ENCODE data around the gene XXYLT1. TPM values are rescaled to one million over a fixed set of nuclear protein-coding genes. Genes with fewer than 3 reads are reported as not detected.

The XXYLT1 gene
- total and polyA plus RNA-seq, 2 of the 8 experiments (the other 6 are each of a cell fraction or from before 2014, with no cell fraction given), result 18.9 to 23.8 TPM

DNA sequence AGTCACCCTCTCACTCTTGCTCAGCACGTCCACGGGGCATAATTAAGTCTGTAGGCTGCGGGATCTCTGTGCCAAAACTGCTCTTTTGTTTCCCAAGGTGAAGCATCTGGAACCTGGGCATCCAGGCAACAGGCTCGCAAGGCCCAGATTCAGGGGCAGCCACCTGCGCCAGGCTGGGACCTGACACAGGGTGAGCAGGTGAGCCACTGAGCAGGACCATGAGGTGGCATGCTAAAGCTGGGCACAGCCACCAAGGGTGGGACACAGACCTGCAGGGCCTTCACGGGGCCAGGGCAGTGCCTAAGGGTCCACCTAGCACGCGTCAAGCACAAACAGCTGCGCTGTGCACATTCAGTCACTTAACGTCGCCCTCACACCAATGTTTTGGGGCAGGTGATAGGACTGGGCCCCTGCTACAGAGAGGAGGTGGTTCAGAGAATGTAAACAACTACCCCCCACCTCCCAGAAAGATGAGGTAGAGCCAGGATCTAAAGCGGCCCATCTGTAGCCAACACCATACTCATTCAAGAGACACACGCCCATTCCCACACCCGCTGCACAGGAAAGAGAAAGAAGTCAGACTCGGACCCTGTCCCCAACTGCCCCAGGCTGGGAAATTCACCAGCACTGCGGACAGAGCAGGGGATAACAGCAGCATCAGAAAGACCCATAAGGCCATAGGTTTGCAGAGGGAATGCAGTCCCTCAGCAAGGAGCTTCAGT is 16.3 kb downstream of the XXYLT1 start:
- Histone ChIP-seq H3K9me3 (ENCODE audit: insufficient read depth in 2 of 2, low read depth in 1 of 2, low read length in 1 of 2) (no peaks in the 10 kb centered on the region; a peak in 1 of 4 replicates), H2AFZ (ENCODE audit: low read length) (no peak overlapping the region), H4K20me1 (replicated peaks in 1 of 2; ENCODE audit: control insufficient read depth in 1 of 2, insufficient read depth in 2 of 2, low read length in 2 of 2) (peaks cover 11 to 22% of the 10 kb centered on the region in 2 experiments), H3K56ac (replicated peaks; ENCODE audit: insufficient read length, low read depth, low read length) (no peak overlapping the region), H3K4me2 (ENCODE audit: insufficient read depth in 1 of 2, low read depth in 2 of 2, low read length in 2 of 2) (no peak overlapping the region), H3K23ac (ENCODE audit: insufficient read length) (no peak overlapping the region), H4K91ac (replicated peaks; ENCODE audit: insufficient read length, low read length) (peak overlapping the region; percentile 86), H2BK20ac (ENCODE audit: low read length) (peak overlapping the region; percentile 90; the same call in 1 of the 2 replicates), H3K18ac (ENCODE audit: extremely low read depth, low read length) (no peak overlapping the region; the same call in 1 of the 2 replicates), H3K36me3 (ENCODE audit: control insufficient read depth in 2 of 4, insufficient read depth in 4 of 4, low read length in 3 of 4) (no peaks in the 10 kb centered on the region), H4K8ac (ENCODE audit: extremely low read depth, insufficient read depth, low read length) (peak overlapping the region; percentile 62), H2BK12ac (ENCODE audit: low read depth, low read length) (0 out of 2 replicates have a peak overlapping the region, but pooled peaks have one; percentile 68), H2BK15ac (ENCODE audit: low read length) (peak overlapping the region; percentile 81), H3K4me3 (ENCODE audit: extremely low read depth in 1 of 4, insufficient read depth in 2 of 4, low read depth in 3 of 4, low read length in 4 of 4) (no peak overlapping the region), H2AK5ac (ENCODE audit: low read depth, low read length) (peak overlapping the region; percentile 93; the same call in 1 of the 2 replicates), H2BK5ac (ENCODE audit: low read depth, low read length) (peak overlapping the region; percentile 75), H3K79me1 (ENCODE audit: low read depth, low read length) (peaks cover 33% of the 10 kb centered on the region), H3K4ac (replicated peaks; ENCODE audit: insufficient read length, low read depth, low read length) (peak overlapping the region; percentile 65), H2BK120ac (replicated peaks; ENCODE audit: low read depth, low read length) (no peak overlapping the region), H3K79me2 (ENCODE audit: control insufficient read depth in 1 of 2, insufficient read depth in 2 of 2, low read length in 2 of 2) (peaks cover 0 to 92% of the 10 kb centered on the region in 2 experiments; a peak in 3 of 4 replicates), H3K23me2 (ENCODE audit: low read depth, low read length) (peaks cover 3% of the 10 kb centered on the region; the same call in 1 of the 2 replicates), H3K14ac (ENCODE audit: insufficient read length) (no peak overlapping the region), H3K27me3 (replicated peaks in 1 of 4; ENCODE audit: control insufficient read depth in 3 of 4, extremely low read depth in 1 of 4, insufficient read depth in 3 of 4, low read length in 3 of 4) (no peaks in the 10 kb centered on the region), H3K27ac (ENCODE audit: low read depth, low read length) (no peak overlapping the region; the same call in 1 of the 2 replicates), H4K5ac (ENCODE audit: insufficient read length, low read depth, low read length) (no peak overlapping the region), H3K9ac (replicated peaks in 1 of 4; ENCODE audit: extremely low read depth in 1 of 4, low read depth in 3 of 4, low read length in 3 of 4) (no peak overlapping the region), H3K4me1 (replicated peaks in 1 of 4; ENCODE audit: control insufficient read depth in 3 of 4, insufficient read depth in 4 of 4, low read length in 3 of 4) (peaks cover 7 to 47% (median 33%) of the 10 kb centered on the region in 4 experiments)
- DNase-seq (ENCODE audit: low read depth in 1 of 2, low spot score in 2 of 2) (peak in 1 of 2 experiments; percentile 48), FAIRE-seq (no peak)
- ChIA-PET POLR2A (ENCODE audit: partially characterized antibody) (interaction anchor here (0.6 to 1.5 kb wide), 3 partner anchors 30 to 42 kb away, joined by 3 to 4 read pairs (median 4); no protein-coding TSS in a partner anchor), CTCF (ENCODE audit: partially characterized antibody) (interaction anchor here (1.0 to 3.3 kb wide), 10 partner anchors 13 to 582 kb away, joined by 3 to 13 read pairs (median 4); partner anchors contain the start of genes LSG1 and XXYLT1)
- WGBS, 2 experiments (ENCODE audit: extremely low coverage in 1 of 2, insufficient coverage in 1 of 2, insufficient read length in 1 of 2, insufficient replicate concordance in 2 of 2, low coverage in 1 of 2, low lambda C conversion rate in 2 of 2, missing lambda C conversion rate in 1 of 2), result 85% methylated on average over 16 of the region's 16 CpGs; no CpG with 5 or more reads in 1 of the 2 experiments
- TF ChIP-seq MAFK (IDR thresholded peaks at IDR 0.05; ENCODE audit: low read depth, low read length) (no peak), PHF8 (conservative IDR thresholded peaks at IDR 0.05; ENCODE audit: low read depth, low read length) (no peak), GABPA (IDR thresholded peaks at IDR 0.05; ENCODE audit: borderline replicate concordance, insufficient read depth, low read length) (no peak), KDM1A (IDR thresholded peaks at IDR 0.05; ENCODE audit: borderline replicate concordance, low read length) (no peak), TBP (IDR thresholded peaks at IDR 0.05; ENCODE audit: low read depth, low read length) (no peak), POLR2A (IDR thresholded peaks at IDR 0.05; ENCODE audit: control extremely low read depth in 1 of 2, low read depth in 2 of 2, low read length in 2 of 2) (no peak), SIX5 (IDR thresholded peaks at IDR 0.05; ENCODE audit: low read depth, low read length) (no peak), JUN (IDR thresholded peaks at IDR 0.05; ENCODE audit: low read depth, low read length) (no peak)
- TF ChIP-seq, protein P1, sequence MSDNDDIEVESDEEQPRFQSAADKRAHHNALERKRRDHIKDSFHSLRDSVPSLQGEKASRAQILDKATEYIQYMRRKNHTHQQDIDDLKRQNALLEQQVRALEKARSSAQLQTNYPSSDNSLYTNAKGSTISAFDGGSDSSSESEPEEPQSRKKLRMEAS (IDR thresholded peaks at IDR 0.05), result no peak
